Kidney (tissue), 14 donors: Measurements from ENCODE around the gene MTERF4. TPM values are rescaled to one million over a fixed set of nuclear protein-coding genes. Genes with fewer than 3 reads are reported as not detected.

Experiments used
- DNase-seq, 5 donors: peaks; one replicate each; pipeline ENCODE4 v3.0.0-alpha.2; 2013 to 2020
- FAIRE-seq: peaks from 2 replicates; lab custom pipeline; 2012; peaks lifted over from hg19 to GRCh38; lab: Jason Lieb, UNC
- H3K27ac ChIP-seq, 2 donors: one replicate each; pipeline ENCODE4 v1.7.0; 2013; ENCODE audit warnings: low read depth in 2 of 2, low read length in 2 of 2, inconsistent platforms in 1 of 2
- H3K27me3 ChIP-seq: one replicate; pipeline ENCODE4 v1.7.1; 2013; ENCODE audit warnings: low read length, inconsistent platforms; ENCODE audit not compliant: control insufficient read depth, insufficient read depth
- H3K36me3 ChIP-seq, 3 donors: one replicate each; pipeline versions ENCODE4 v1.7.0 to v1.7.1; 2013; ENCODE audit warnings: low read length in 3 of 3, control low read depth in 1 of 3, inconsistent platforms in 1 of 3; ENCODE audit not compliant: insufficient read depth in 3 of 3, control insufficient read depth in 2 of 3
- H3K4me1 ChIP-seq, 3 donors: one replicate each; pipeline versions ENCODE4 v1.7.0 to v1.7.1; 2013; ENCODE audit warnings: low read length in 3 of 3, inconsistent platforms in 1 of 3, low read depth in 1 of 3; ENCODE audit not compliant: control insufficient read depth in 2 of 3, insufficient read depth in 2 of 3
- H3K4me3 ChIP-seq, 3 donors: one replicate each; pipeline versions ENCODE4 v1.7.0 to v1.8.1; 2013; ENCODE audit warnings: low read length in 3 of 3, control low read depth in 1 of 3, inconsistent platforms in 1 of 3
- H3K9ac ChIP-seq, 3 donors: one replicate each; pipeline versions ENCODE4 v1.7.0 to v1.7.1; 2013; ENCODE audit warnings: low read length in 3 of 3, control low read depth in 1 of 3, inconsistent platforms in 1 of 3
- H3K9me3 ChIP-seq, 3 donors: one replicate each; pipeline versions ENCODE4 v1.7.0 to v1.7.1; 2013; ENCODE audit warnings: low read length in 3 of 3, control low read depth in 1 of 3, inconsistent platforms in 1 of 3; ENCODE audit not compliant: control insufficient read depth in 2 of 3, insufficient read depth in 1 of 3
- CTCF ChIP-seq: IDR thresholded peaks from 3 replicates; pipeline ENCODE4 v1.5.1; 2012; ENCODE audit warnings: mild to moderate bottlenecking, moderate library complexity, borderline replicate concordance; ENCODE audit not compliant: insufficient read depth; ENCODE audit errors: extremely low read depth
- intact Hi-C: fragments of 100-400 bp; cut with DNase I; formaldehyde crosslinking; loops from one replicate; pipeline ENCODE4 v1.11.1; 2022
- polyA plus RNA-seq: library from polyadenylated mRNA; stranded (reverse); fragments of 350-450 nt; fragmentation: Illumina TruSeq; extraction: RNeasy Lipid Tissue Mini Kit (QIAGEN cat#74804); gene quantifications from one replicate; pipeline ENCODE4 v1.2.3, GENCODE V29; 2014; ENCODE audit warnings: low read depth, low replicate concordance; ENCODE audit not compliant: insufficient read depth
- total RNA-seq: library from RNA; stranded (reverse); fragmentation: NEBNext Ultra II Directional; extraction: Animal tissue kit (Norgen Biotek cat#: 25700); gene quantifications from one replicate; pipeline ENCODE4 v1.2.1, GENCODE V29; 2021
- donor health status: control.
- donor health status: control.
- donor health status: control.
- donor health status: control.
- donor health status: control.
- donor health status: DM: yes; HTN: yes; CAD: no.
- donor health status: Normal renal cell carcinoma (clear cell type).

The MTERF4 gene
- total and polyA plus RNA-seq, 2 donors from 2014 or later = 24.3 to 41.5 TPM

- H3K9ac ChIP-seq = no peak overlapping the region
- DNase-seq = peak in 1 of 5 donors; percentile 35
- FAIRE-seq = no peak
- H3K4me3 ChIP-seq = no peak overlapping the region
- no peaks in the 10 kb centered on the region for H3K27me3 ChIP-seq
- H3K4me1 ChIP-seq = no peaks in the 10 kb centered on the region
- H3K36me3 ChIP-seq = peaks cover 0 to 49% (median 27%) of the 10 kb centered on the region in 3 donors
- H3K27ac ChIP-seq = no peak overlapping the region
- intact Hi-C loops = no loop called here
- no peak for TF ChIP-seq CTCF
- no peaks in the 10 kb centered on the region for H3K9me3 ChIP-seq
These were observed 14.4 kb downstream of the MTERF4 start for GRCh38 chr2:241087420-241088268.

GRCh38 chr2:241084856-241085444, 17.1 kb downstream of the MTERF4 start:
- no peak overlapping the region for H3K27ac ChIP-seq
- peaks cover 0 to 4% (median 0%) of the 10 kb centered on the region in 3 donors for H3K4me1 ChIP-seq
- no peaks in the 10 kb centered on the region for H3K27me3 ChIP-seq
- FAIRE-seq (no peak), DNase-seq (no peak)
- TF ChIP-seq CTCF = no peak
- H3K36me3 ChIP-seq = peaks cover 0 to 41% (median 23%) of the 10 kb centered on the region in 3 donors
- H3K9ac ChIP-seq = no peak overlapping the region
- no peak overlapping the region for H3K4me3 ChIP-seq
- no peaks in the 10 kb centered on the region for H3K9me3 ChIP-seq
- intact Hi-C loops = no loop called here

- TF ChIP-seq CTCF = no peak
- intact Hi-C loops = no loop called here
- FAIRE-seq (no peak), DNase-seq (no peak)
- H3K27ac ChIP-seq = no peak overlapping the region
- H3K4me1 ChIP-seq = peaks cover 0 to 4% (median 0%) of the 10 kb centered on the region in 3 donors
- H3K4me3 ChIP-seq = no peak overlapping the region
- no peaks in the 10 kb centered on the region for H3K27me3 ChIP-seq
- H3K9ac ChIP-seq = no peak overlapping the region
- peaks cover 0 to 25% (median 15%) of the 10 kb centered on the region in 3 donors for H3K36me3 ChIP-seq
- H3K9me3 ChIP-seq = no peaks in the 10 kb centered on the region
These were observed 19.0 kb downstream of the MTERF4 start for GRCh38 chr2:241083091-241083415.
